GM06990 (cell line): ENCODE measurements around the gene MTNR1B.

Source experiments
- DNase-seq: peaks from one replicate; pipeline ENCODE4 v3.0.0-alpha.2; 2011; ENCODE audit not compliant: insufficient read length; ENCODE audit errors: extremely low read depth
- H3K27me3 ChIP-seq: replicated peaks from 2 replicates; pipeline ENCODE4 v1.6.0; 2011; ENCODE audit warnings: low read length; ENCODE audit not compliant: control insufficient read depth, insufficient read depth
- H3K36me3 ChIP-seq: 2 replicates; pipeline ENCODE4 v1.5.1; 2011; ENCODE audit warnings: low read length; ENCODE audit not compliant: control insufficient read depth, insufficient read depth
- H3K4me3 ChIP-seq: replicated peaks from 2 replicates; pipeline ENCODE4 v1.5.1; 2011; ENCODE audit warnings: low read depth, mild to moderate bottlenecking, control low read depth, low read length
- TF ChIP-seq, protein P1 (sequence below): IDR thresholded peaks from 2 replicates; pipeline ENCODE4 v1.5.1; 2011; ENCODE audit warnings: low read length, control low read depth, mild to moderate bottlenecking, inconsistent platforms; ENCODE audit not compliant: insufficient read depth, poor library complexity, severe bottlenecking

Gene MTNR1B

DNA sequence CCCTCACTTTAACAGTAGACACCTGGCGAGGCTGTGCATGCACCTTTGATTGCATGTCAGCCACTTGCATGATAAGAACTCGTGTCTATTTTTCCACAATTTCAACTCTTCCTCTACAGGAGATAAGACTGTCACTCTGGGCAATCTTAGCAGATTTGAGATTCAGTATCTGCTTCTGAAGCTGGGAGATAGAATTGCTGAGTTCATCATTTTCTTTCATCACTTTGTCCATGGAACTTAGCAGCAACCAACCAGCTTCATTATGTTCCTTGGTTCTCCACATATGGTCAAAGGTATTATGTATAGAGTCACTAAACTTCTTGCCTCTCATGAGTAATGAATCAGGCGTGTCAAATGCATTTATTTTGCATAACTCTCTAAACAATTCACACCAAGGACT lies 17.1 kb downstream of the MTNR1B start:
- no peak for DNase-seq
- Histone ChIP-seq H3K27me3 (no peaks in the 10 kb centered on the region), H3K4me3 (no peak overlapping the region), H3K36me3 (no peaks in the 10 kb centered on the region)
- TF ChIP-seq, protein P1, sequence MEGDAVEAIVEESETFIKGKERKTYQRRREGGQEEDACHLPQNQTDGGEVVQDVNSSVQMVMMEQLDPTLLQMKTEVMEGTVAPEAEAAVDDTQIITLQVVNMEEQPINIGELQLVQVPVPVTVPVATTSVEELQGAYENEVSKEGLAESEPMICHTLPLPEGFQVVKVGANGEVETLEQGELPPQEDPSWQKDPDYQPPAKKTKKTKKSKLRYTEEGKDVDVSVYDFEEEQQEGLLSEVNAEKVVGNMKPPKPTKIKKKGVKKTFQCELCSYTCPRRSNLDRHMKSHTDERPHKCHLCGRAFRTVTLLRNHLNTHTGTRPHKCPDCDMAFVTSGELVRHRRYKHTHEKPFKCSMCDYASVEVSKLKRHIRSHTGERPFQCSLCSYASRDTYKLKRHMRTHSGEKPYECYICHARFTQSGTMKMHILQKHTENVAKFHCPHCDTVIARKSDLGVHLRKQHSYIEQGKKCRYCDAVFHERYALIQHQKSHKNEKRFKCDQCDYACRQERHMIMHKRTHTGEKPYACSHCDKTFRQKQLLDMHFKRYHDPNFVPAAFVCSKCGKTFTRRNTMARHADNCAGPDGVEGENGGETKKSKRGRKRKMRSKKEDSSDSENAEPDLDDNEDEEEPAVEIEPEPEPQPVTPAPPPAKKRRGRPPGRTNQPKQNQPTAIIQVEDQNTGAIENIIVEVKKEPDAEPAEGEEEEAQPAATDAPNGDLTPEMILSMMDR, result no peak

DNA sequence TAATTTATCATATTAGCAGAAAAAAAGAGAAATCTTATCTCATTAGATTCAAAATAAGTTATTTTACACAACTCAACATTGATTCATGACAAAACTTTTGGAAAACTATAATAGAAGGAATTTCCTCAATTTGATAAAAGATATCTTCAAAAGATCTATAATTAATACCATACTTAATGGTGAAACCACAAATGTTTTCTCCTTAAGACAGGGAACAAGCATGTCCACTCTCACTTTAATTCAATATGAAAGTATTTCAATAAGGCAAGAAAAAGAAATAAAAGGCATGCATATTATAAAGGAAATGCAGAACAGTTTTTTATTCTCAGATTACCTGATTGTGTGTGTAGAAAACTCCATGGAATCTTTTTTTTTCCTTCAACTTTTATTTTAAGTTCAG lies 23.6 kb downstream of the MTNR1B start:
- Histone ChIP-seq H3K4me3 (no peak overlapping the region), H3K27me3 (no peaks in the 10 kb centered on the region), H3K36me3 (no peaks in the 10 kb centered on the region)
- TF ChIP-seq, protein P1, result no peak
- no peak for DNase-seq

DNA sequence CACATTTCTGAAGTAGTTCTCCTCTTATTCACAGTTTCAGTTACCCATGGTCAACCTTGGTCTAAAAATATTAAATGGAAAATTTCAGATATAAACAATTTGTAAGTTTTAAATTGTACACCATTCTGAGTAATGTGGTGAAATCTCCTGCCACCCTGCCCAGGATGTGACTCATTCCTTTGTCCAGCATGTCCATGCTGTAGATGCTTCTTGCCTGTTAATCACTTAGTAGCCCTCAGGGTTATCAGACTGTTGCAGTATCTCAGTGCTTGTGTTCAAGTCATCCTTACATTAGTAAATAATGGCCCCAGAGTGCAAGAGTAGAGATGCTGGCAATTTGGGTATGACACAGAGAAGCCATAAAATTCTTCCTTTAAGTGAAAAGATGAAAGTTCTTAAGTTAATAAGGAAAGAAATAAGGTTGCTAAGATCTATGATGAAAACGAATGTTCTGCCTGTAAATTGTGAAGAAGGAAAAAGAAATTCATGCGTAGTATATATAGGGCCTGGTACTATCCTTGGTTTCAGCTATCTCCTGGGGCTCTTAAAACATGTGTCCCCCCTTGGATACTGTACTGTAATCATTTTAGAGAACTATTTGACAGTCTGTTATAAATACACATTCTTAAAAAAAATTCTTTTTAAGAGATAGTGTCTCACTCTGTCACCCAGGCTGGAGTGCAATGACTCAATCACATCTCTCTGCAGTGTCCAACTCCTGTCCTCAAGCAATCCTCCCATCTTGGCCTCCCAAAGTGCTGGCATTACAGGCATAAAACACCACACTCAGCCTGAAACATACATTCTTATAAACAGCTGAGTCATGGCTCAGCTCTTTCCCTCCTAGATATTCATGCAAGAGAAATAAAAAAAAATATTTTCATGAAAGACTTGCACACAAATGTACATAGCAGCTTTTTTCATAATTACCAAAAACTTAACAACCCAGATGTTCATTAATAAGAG lies 31.3 kb downstream of the MTNR1B start:
- Histone ChIP-seq H3K4me3 (no peak overlapping the region), H3K36me3 (no peaks in the 10 kb centered on the region), H3K27me3 (no peaks in the 10 kb centered on the region)
- TF ChIP-seq, protein P1, result no peak
- no peak for DNase-seq

DNA sequence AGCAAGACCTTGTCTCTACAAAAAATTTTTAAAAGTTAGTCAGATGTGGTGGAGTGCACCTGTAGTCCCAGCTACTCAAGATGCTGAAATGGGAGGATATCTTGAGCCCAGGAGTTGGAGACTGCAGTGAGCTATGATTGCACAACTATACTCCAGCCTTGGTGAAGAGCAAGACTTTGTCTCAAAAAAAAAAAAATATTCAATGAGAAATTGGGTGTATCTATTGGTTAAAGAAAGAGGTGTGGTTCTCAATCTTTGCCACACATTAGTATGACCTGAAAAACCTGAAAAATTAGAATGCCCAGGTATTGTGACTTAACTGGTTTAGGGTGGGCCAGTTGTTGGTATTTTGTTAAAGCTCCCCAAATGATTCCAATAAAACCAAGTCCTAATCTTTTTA lies 32.4 kb downstream of the MTNR1B start:
- Histone ChIP-seq H3K36me3 (no peaks in the 10 kb centered on the region), H3K27me3 (no peaks in the 10 kb centered on the region), H3K4me3 (no peak overlapping the region)
- no peak for DNase-seq
- TF ChIP-seq, protein P1, result no peak

DNA sequence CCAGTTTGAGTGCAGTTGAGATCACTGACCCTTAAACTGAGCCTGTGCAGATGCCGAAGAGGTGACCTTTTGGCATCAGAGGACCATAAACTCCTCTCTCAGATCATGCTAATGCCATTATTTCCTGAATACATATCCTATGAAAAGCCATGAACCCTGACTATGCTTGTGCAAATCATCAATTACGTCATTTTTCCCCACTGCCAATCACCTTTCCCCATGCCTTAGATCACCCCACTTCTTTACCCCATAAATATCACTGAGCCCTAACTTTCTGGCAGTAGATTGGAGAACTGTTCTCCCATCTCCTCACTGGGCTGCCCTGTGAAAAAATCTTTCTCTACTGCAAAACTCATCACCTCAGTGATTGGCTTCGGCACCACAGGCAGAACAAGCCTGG lies 32.9 kb downstream of the MTNR1B start:
- Histone ChIP-seq H3K36me3 (no peaks in the 10 kb centered on the region), H3K4me3 (no peak overlapping the region), H3K27me3 (no peaks in the 10 kb centered on the region)
- TF ChIP-seq, protein P1, result no peak
- no peak for DNase-seq

DNA sequence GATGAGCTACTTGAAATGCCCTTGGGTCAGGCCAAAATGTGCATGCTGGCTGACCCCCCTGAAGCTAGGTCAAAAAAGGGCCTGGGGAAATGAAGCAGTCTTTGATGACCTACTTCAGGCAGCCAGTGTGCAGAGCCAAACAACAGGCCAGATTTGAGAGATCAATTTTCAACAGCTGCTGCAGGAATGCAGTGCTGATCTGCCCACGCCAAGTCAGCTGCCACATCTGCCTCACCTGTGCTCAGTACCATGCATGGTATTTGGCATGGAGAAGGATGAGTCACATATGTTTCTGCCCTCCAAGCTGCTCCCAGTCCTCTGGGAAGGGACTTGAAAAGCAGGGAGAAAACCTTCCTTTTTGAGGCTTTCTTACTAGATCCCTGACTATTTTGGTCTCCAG lies 35.8 kb downstream of the MTNR1B start:
- H3K27me3 ChIP-seq, result no peaks in the 10 kb centered on the region
- DNase-seq, result no peak
- H3K36me3 ChIP-seq, result no peaks in the 10 kb centered on the region
- H3K4me3 ChIP-seq, result no peak overlapping the region
- TF ChIP-seq, protein P1, result no peak
